SK-N-MC (cell line): ENCODE results near the gene VSTM2B.

Experiments
- EZH2 ChIP-seq: fragments of 200-600 bp; sonication (generic); IDR thresholded peaks from one replicate; pipeline ENCODE4 v1.6.1; 2017; ENCODE audit warnings: antibody characterized with exemption
- POLR2AphosphoS5 ChIP-seq: IDR thresholded peaks from 2 replicates; pipeline ENCODE4 v1.6.1; 2012; ENCODE audit warnings: mild to moderate bottlenecking, low read depth, low read length, borderline replicate concordance

DNA sequence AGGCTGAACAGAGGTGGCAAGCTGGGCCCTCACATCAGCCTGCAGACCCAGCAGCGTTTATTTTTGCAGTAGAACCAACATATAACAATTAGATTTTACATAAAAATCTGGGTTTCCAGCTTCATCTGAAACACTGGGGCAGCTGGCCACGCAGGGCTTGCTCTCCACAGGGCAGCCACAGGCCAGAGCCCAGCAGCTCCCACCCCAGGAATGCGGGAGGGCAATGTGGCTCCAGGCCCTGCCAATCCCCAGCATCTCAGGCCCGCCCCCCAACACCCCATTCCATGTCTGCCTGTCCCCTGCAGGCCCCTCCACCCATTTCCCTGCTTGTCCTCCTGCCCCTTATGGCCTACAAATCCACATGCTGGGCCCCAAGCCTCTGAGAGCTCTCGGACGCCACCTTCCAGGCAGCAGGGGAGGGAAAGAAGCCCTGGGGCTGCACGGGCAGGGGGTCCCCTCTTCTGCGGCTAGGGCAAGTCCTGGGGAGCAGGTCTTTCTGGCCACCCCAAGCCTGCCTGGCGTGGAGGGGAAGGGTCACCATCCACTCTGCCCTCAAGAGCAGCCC, 15.0 kb upstream of the VSTM2B start:
- TF ChIP-seq POLR2AphosphoS5: no peak
- no peak for TF ChIP-seq EZH2
